CD4-positive, alpha-beta T cell treated with Interleukin-4 for 4 hours (primary cell): ENCODE data around the gene AURKAIP1.
"Not testable (repeated sequence)": the region's sequence is repeated elsewhere in the genome, so short reads cannot be mapped to it uniquely, and the experiment has no call there.

Experiments
- DNase-seq: peaks from one replicate; pipeline ENCODE4 v3.0.0-alpha.2; 2020

Gene AURKAIP1

GRCh38 chr1:1406101-1406820 is 31.3 kb upstream of the AURKAIP1 start:
- DNase-seq, result no peak

GRCh38 chr1:1403653-1404052 is 28.6 kb upstream of the AURKAIP1 start:
- DNase-seq, result no peak

- not testable (repeated sequence) for DNase-seq
Observed at GRCh38 chr1:1402901-1403392, 27.9 kb upstream of the AURKAIP1 start.

DNA sequence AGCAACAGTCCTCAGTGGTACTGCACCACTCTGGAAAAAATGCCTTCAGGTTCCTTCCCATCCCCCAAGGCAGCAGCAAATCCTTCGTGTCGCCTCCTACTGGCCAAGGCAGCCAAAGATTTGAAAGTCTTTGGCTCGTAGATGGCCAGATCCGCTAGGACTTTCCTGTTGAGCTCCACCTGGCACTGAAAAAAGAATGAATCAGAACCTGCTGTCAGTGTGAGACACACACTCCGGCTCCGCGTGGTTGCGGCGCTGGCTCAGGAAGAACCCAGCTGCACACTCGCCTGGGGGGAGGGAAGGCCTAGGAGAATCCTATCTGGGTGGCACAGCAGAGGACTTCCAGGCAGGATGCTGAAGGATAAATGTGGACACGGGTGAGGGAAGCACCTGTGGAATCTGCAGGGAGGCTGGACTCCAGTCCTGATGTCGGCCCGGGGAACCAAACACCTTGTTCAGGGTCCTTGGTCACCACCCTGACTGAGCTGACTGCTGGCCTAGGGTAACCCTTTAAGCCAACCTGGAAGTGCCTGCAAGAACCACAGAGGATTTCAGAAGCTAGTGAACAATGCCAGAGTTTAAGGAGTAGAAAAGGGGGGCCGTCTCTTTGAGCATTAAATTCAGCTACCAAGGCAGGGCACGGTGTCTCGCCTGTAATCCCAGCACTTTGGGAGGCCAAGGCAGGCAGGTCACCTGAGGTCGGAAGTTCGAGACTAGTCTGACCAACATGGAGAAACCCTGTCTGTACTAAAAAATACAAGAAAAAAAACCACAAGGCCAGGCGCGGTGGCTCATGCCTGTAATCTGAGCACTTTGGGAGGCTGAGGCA is 27.3 kb upstream of the AURKAIP1 start:
- peak; percentile 19 for DNase-seq

- no peak for DNase-seq
Observed at GRCh38 chr1:1401457-1402010, 26.5 kb upstream of the AURKAIP1 start.

DNA sequence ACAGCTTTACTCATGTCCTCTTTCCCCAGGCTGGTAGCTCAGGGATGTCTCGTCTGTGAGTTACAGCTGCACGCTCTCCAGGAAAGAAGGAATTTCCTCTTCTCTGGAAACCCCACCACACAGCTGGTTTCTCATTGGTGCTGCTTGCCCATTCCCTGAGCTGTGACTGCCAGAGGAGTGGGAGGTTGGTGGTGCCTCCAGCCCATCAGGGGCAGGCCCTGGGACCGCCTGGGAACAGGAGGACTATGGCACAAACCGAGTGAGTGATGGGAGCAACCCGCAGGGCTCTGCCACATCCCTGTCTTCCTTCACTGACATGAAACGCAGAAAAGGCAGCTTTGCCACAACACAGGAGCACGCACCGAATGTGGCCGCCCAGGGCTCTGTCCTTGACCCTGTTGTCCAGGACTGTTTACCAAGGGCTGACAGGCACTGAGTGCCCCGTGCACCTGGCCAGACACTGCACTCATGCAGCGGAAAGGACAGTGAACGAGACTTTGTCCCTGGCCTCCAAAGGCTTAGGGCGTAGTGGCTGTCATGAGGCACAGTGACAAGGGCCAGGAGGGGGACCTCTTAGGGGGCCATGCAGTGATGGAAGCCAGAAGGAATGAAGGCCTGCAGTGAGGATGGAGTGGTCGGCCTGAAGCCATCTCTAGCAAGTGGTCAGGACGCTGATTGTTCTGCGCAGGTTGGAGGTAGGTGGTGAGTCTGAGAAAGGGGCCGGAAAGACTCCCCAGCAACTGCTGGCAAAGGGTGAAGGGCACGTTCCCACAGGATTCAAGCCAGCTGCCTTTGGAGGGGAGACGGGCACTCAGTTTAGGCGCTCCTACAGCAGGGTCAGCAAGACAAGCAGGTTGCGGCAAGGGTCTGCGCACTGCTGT is 25.8 kb upstream of the AURKAIP1 start:
- DNase-seq, result no peak

GRCh38 chr1:1399872-1400575 is 25.0 kb upstream of the AURKAIP1 start:
- DNase-seq, result no peak

- peak; percentile 98 for DNase-seq
Observed at GRCh38 chr1:1399187-1399871, 24.3 kb upstream of the AURKAIP1 start, which contains the start of gene CCNL2. Gene CCNL2 (minus strand): TSS chr1:1399335. CDS start chr1:1399306, 29 bp downstream.

DNA sequence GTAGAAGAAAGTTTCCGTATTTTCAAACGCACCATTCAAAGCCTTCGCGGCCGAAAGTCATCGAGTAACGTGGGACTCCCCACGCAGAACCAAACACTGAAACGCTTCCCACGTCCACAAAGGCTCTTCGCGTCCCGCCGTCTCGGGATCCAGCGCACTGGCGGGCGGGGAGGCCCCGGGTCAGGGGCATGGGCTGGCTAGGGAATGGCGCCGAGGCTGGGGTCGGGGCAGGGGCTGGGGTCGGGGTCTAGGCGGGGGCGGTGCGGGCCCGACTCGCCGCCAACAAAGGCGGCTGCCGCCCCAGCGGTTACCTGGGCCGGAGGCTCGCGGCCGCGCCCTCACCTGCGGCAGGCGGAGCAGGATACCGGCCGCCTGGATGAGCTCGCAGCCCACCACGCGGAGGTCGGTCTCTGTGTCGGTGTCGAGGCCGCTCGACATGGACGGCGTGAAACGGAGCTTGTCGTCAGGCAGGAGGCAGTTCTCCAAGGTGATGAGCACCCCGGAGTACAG is 23.7 kb upstream of the AURKAIP1 start:
- no peak for DNase-seq

GRCh38 chr1:1397839-1398523 is 23.0 kb upstream of the AURKAIP1 start:
- DNase-seq, result no peak

- no peak for DNase-seq
Observed at GRCh38 chr1:1395166-1395565, 20.2 kb upstream of the AURKAIP1 start.

- no peak for DNase-seq
Observed at GRCh38 chr1:1394116-1394515, 19.1 kb upstream of the AURKAIP1 start.

GRCh38 chr1:1393428-1393827 is 18.4 kb upstream of the AURKAIP1 start:
- DNase-seq, result no peak

- no peak for DNase-seq
Observed at GRCh38 chr1:1393014-1393413, 18.0 kb upstream of the AURKAIP1 start.

DNA sequence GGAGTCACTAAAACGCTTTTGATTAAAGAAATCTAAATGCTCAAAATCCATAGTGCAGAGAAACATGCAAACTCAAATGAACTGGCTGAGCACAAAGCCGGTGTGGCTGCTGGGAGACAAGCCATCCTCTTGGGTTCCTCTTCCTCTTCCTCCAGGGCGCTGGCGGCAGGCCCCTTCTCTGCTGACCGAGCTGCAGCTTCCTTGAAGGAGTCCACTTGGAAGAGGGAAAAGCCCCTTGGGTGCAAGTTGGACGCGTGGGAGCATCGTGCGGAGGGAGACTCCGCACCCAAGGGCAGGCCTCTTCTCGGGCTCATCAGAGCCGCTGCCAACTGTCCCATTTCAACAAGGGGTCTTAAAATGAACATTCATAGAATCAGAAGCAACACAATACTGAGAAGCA is 16.2 kb upstream of the AURKAIP1 start:
- DNase-seq, result no peak

DNA sequence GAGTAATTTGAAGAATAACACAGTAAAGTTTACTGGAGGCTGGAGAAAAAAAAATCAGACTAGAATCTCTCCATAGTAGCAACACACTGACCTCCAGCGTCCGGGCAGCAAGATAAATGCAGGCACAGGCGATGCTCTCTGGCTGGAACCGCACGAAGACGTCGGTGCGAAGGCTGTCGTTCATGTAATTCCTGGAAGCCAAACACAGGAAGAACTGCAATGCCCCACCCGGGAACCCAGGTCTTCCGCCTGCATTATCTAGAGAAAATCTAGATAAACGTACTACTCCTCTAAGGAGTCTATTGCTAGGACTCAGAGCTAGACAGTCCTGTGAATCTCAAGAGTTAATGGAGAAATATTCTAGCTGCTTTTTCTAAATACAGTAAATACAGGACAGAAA is 15.7 kb upstream of the AURKAIP1 start:
- DNase-seq, result no peak

GRCh38 chr1:1388078-1388472 is 13.1 kb upstream of the AURKAIP1 start:
- DNase-seq, result no peak

- no peak for DNase-seq
Observed at GRCh38 chr1:1387098-1388077, 12.4 kb upstream of the AURKAIP1 start.

DNA sequence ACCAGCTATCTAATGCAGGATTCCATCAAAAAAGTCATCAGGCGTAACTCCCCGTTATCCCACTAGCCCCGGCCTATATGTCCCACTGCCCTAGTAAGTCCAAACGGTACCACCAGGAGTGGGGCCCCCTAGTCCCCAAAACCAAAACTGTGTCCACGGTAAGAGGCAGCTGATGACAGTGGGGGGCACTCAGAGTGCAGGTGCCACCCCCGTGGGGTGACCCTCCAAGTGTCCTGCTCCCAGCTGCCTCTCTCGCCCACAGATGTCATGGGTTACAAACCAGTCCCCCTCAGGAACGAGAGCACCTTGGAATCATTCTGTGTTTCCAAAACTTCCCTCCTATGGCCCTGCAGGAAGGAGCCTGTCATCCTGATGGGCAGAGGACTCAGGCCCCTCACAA is 10.9 kb upstream of the AURKAIP1 start:
- DNase-seq, result no peak
